Heart right ventricle (tissue), 16 donors: ENCODE data around the gene RAB34. TPM values are rescaled to one million over a fixed set of nuclear protein-coding genes. Genes with fewer than 3 reads are reported as not detected.

Source experiments
- ATAC-seq, 8 donors: fragments of 200-7000 bp; cut with Tn5 transposase; one replicate each; pipeline ENCODE4 v1.9.1; 2020; ENCODE audit warnings: mild to moderate bottlenecking in 8 of 8, moderate library complexity in 8 of 8, moderate number of reproducible peaks in 1 of 8
- DNase-seq, 2 donors: peaks; one replicate each; pipeline ENCODE4 v3.0.0-alpha.2; 2020
- H3K27ac ChIP-seq, 10 donors: fragments of 200-600 bp; sonication (generic) in 2 of 10; one replicate each; pipeline versions ENCODE4 v1.5.0 to v1.8.0; 2020 to 2022; ENCODE audit warnings: mild to moderate bottlenecking in 3 of 10
- H3K27me3 ChIP-seq, 7 donors: fragments of 200-600 bp; one replicate each; pipeline ENCODE4 v1.8.0; 2021 to 2022; ENCODE audit warnings: mild to moderate bottlenecking in 2 of 7
- H3K36me3 ChIP-seq, 9 donors: fragments of 200-600 bp; sonication (generic) in 1 of 9; one replicate each; pipeline versions ENCODE4 v1.5.0 to v1.8.0; 2020 to 2022; ENCODE audit warnings: mild to moderate bottlenecking in 2 of 9
- H3K4me1 ChIP-seq, 9 donors: fragments of 200-600 bp; sonication (generic) in 1 of 9; one replicate each; pipeline versions ENCODE4 v1.5.0 to v1.8.0; 2020 to 2022; ENCODE audit warnings: mild to moderate bottlenecking in 4 of 9
- H3K4me3 ChIP-seq, 10 donors: fragments of 200-600 bp; sonication (generic) in 2 of 10; one replicate each; pipeline versions ENCODE4 v1.5.0 to v1.8.0; 2020 to 2022; ENCODE audit warnings: mild to moderate bottlenecking in 7 of 10, moderate library complexity in 2 of 10
- H3K9me3 ChIP-seq, 11 donors: fragments of 200-600 bp in 10 of 11; sonication (generic) in 2 of 11; one replicate each; pipeline versions ENCODE4 v1.5.0 to v1.8.0; 2013 to 2022; ENCODE audit warnings: mild to moderate bottlenecking in 2 of 11, control low read depth in 1 of 11, moderate library complexity in 1 of 11
- CTCF ChIP-seq, 9 donors: fragments of 200-600 bp; sonication (generic) in 2 of 9; IDR thresholded peaks; one replicate each; pipeline versions ENCODE4 v1.5.0 to v1.8.0; 2021 to 2022; ENCODE audit warnings: antibody characterized with exemption in 9 of 9, mild to moderate bottlenecking in 5 of 9, moderate library complexity in 1 of 9
- WGBS, 2 donors: extraction: QIAGEN DNeasy Blood & Tissue Kit; methylation state at CpG; one replicate each; pipeline ENCODE4 v1.1.7; 2013; ENCODE audit warnings: inconsistent platforms in 1 of 2; 5-methylcytosine and 5-hydroxymethylcytosine counted together
- intact Hi-C, 10 donors: fragments of 100-400 bp; cut with DNase I; formaldehyde crosslinking; loops; one replicate each; pipeline versions ENCODE4 v1.11.1 to v1.14.2; 2022
- polyA plus RNA-seq, 2 donors: library from polyadenylated mRNA; stranded (reverse); fragments of 200-250 nt; gene quantifications; one replicate each; pipeline ENCODE4 v1.2.3, GENCODE V29; 2013
- total RNA-seq, 10 donors: library from RNA; stranded (reverse); fragmentation: NEBNext Ultra II Directional in 3 of 10; extraction: Animal tissue kit (Norgen Biotek cat#: 25700) in 3 of 10; gene quantifications; one replicate each; pipeline versions ENCODE4 v1.2.1 to v1.2.4, GENCODE V29; 2021 to 2023
- donor health status: Arrhythmogenic right ventricular cardiomyopathy.
- donor health status: ischemic (EF 13 %, LVEDD 7.1; RV severe dilation, severe dysfunction).
- donor health status: healthy with polysubstance abuse.
- donor health status: DM: no; HTN: yes; CAD: no.
- donor health status: DM: no; HTN: no; CAD: no.
- donor health status: ischemic (EF 25% LVEDD 6.9; RV normal size, moderate dysfunction).
- donor health status: ischemic (EF 25% LVEDD 5.7; RV mildly dilated, moderate dysfunction).
- donor health status: healthy.
- donor health status: DM: yes; HTN: yes; CAD: no.
- donor health status: Ischemic cardiomyopathy.
- donor health status: ischemic (EF 35%, LVEDD 5.7; RV mildly dilated, moderate dysfunction).
- donor health status: nonischemic (EF 11% LVEDD 7.7; RV severe dilation, severe dysfunction).
- donor health status: DM: yes; HTN: yes; CAD: no.
- donor health status: PGD.
- donor health status: ischemic (EF 29% LVEDD 5.4; RV normal size, mild dysfunction).
- donor health status: nonischemic (EF 23%, LVEDD 6.1; RV moderate dilation, normal function).

Gene RAB34
- total and polyA plus RNA-seq, 12 donors = 7.0 to 37.3 (median 11.8) TPM

GRCh38 chr17:28703552-28704218, 14.0 kb downstream of the RAB34 start:
- Histone ChIP-seq H3K36me3 (peaks cover 0 to 64% (median 47%) of the 10 kb centered on the region in 9 donors), H3K27me3 (no peaks in the 10 kb centered on the region), H3K4me3 (no peak overlapping the region), H3K9me3 (no peaks in the 10 kb centered on the region), H3K27ac (no peak overlapping the region), H3K4me1 (no peaks in the 10 kb centered on the region)
- ATAC-seq (no peak), DNase-seq (no peak)
- intact Hi-C loops = loop anchor here in 2 of 10 donors (5.0 kb wide), 2 partner anchors 51 to 514 kb away; no protein-coding TSS in a partner anchor
- WGBS, 2 donors = 77 to 86% methylated on average over 16 of the region's 16 CpGs
- no peak for TF ChIP-seq CTCF (IDR thresholded peaks at IDR 0.05)

- DNase-seq (no peak), ATAC-seq (no peak)
- no peaks in the 10 kb centered on the region for H3K27me3 ChIP-seq
- no peaks in the 10 kb centered on the region for H3K9me3 ChIP-seq
- H3K27ac ChIP-seq = no peak overlapping the region
- H3K4me1 ChIP-seq = no peaks in the 10 kb centered on the region
- intact Hi-C loops = loop anchor here in 2 of 10 donors (5.0 kb wide), 2 partner anchors 50 to 515 kb away; no protein-coding TSS in a partner anchor
- WGBS, 2 donors = 71 to 82% methylated on average over 3 of the region's 3 CpGs
- no peak for TF ChIP-seq CTCF (IDR thresholded peaks at IDR 0.05)
- no peak overlapping the region for H3K4me3 ChIP-seq
- peaks cover under 1 to 74% (median 56%) of the 10 kb centered on the region in 9 donors for H3K36me3 ChIP-seq
Measured at GRCh38 chr17:28702752-28703150, 14.9 kb downstream of the RAB34 start.

- no peaks in the 10 kb centered on the region for H3K4me1 ChIP-seq
- no peaks in the 10 kb centered on the region for H3K27me3 ChIP-seq
- H3K9me3 ChIP-seq = no peaks in the 10 kb centered on the region
- DNase-seq = no peak
- no peak for ATAC-seq
- no peak overlapping the region for H3K4me3 ChIP-seq
- intact Hi-C loops = loop anchor here in 2 of 10 donors (5.0 kb wide), 2 partner anchors 50 to 515 kb away; no protein-coding TSS in a partner anchor
- H3K27ac ChIP-seq = no peak overlapping the region
- 75 to 76% methylated on average over 10 of the region's 10 CpGs for WGBS, 2 donors
- TF ChIP-seq CTCF (IDR thresholded peaks at IDR 0.05) = no peak
- peaks cover 5 to 79% (median 62%) of the 10 kb centered on the region in 9 donors for H3K36me3 ChIP-seq
Measured at GRCh38 chr17:28702026-28702751, 15.5 kb downstream of the RAB34 start.

- no peak overlapping the region for H3K4me3 ChIP-seq
- H3K4me1 ChIP-seq = no peaks in the 10 kb centered on the region
- 90 to 91% methylated on average over 10 of the region's 10 CpGs for WGBS, 2 donors
- no peaks in the 10 kb centered on the region for H3K27me3 ChIP-seq
- TF ChIP-seq CTCF (IDR thresholded peaks at IDR 0.05) = no peak
- H3K27ac ChIP-seq = no peak overlapping the region
- DNase-seq = no peak
- ATAC-seq = no peak
- H3K36me3 ChIP-seq = peaks cover 5 to 91% (median 74%) of the 10 kb centered on the region in 9 donors
- intact Hi-C loops = loop anchor here in 2 of 10 donors (5.0 kb wide), 2 partner anchors 49 to 516 kb away; no protein-coding TSS in a partner anchor
- no peaks in the 10 kb centered on the region for H3K9me3 ChIP-seq
Measured at GRCh38 chr17:28700830-28701492, 16.7 kb downstream of the RAB34 start.
